ENCODE measurements around the gene AKT1. TPM values are rescaled to one million over a fixed set of nuclear protein-coding genes. Genes with fewer than 3 reads are reported as not detected.

AKT1 gene
- total RNA-seq, 2 experiments from 2014 or later: 110 to 126 TPM

- peaks cover 6% of the 10 kb centered on the region for H3K4me1 Mint-ChIP-seq
- POLR2A ChIA-PET: no interaction called here
- no peak for ATAC-seq
Measured at GRCh38 chr14:104773505-104774452, 21.8 kb downstream of the AKT1 start.

GRCh38 chr14:104772707-104773504, 22.6 kb downstream of the AKT1 start:
- no peak overlapping the region for H3K4me3 Mint-ChIP-seq
- H3K36me3 Mint-ChIP-seq (ENCODE audit: low read depth): peaks cover 41% of the 10 kb centered on the region
- H3K9me3 Mint-ChIP-seq (ENCODE audit: low read depth): no peaks in the 10 kb centered on the region
- CTCF ChIA-PET: no interaction called here
- H3K27ac Mint-ChIP-seq: no peak overlapping the region
- DNase-seq (no peak), ATAC-seq (no peak)
- peaks cover 8% of the 10 kb centered on the region for H3K4me1 Mint-ChIP-seq
- POLR2A ChIA-PET: no interaction called here
- intact Hi-C loops (cut with DNase I, micrococcal nuclease): no loop called here
- no peaks in the 10 kb centered on the region for H3K27me3 Mint-ChIP-seq

More at GRCh38 chr14:104773505-104774452, 21.8 kb downstream of the AKT1 start:
- CTCF ChIA-PET: no interaction called here
- Mint-ChIP-seq H3K4me3 (no peak overlapping the region), H3K9me3 (ENCODE audit: low read depth) (no peaks in the 10 kb centered on the region), H3K36me3 (ENCODE audit: low read depth) (peaks cover 41% of the 10 kb centered on the region), H3K27ac (no peak overlapping the region), H3K27me3 (no peaks in the 10 kb centered on the region)
- intact Hi-C loops (cut with DNase I, micrococcal nuclease): no loop called here
- DNase-seq: no peak

- Mint-ChIP-seq H3K36me3 (ENCODE audit: low read depth) (peaks cover 40% of the 10 kb centered on the region), H3K4me1 (peaks cover 8% of the 10 kb centered on the region), H3K27ac (no peak overlapping the region), H3K4me3 (no peak overlapping the region), H3K27me3 (no peaks in the 10 kb centered on the region), H3K9me3 (ENCODE audit: low read depth) (no peaks in the 10 kb centered on the region)
- no peak for DNase-seq
- ChIA-PET CTCF (no interaction called here), POLR2A (no interaction called here)
- intact Hi-C loops (cut with DNase I, micrococcal nuclease): no loop called here
- no peak for ATAC-seq
Measured at GRCh38 chr14:104771918-104772706, 23.4 kb downstream of the AKT1 start.

GRCh38 chr14:104771374-104771773, 24.2 kb downstream of the AKT1 start:
- Mint-ChIP-seq H3K27ac (no peak overlapping the region), H3K9me3 (ENCODE audit: low read depth) (no peaks in the 10 kb centered on the region), H3K27me3 (no peaks in the 10 kb centered on the region), H3K4me3 (no peak overlapping the region), H3K4me1 (peaks cover 8% of the 10 kb centered on the region), H3K36me3 (ENCODE audit: low read depth) (peaks cover 37% of the 10 kb centered on the region)
- DNase-seq (no peak), ATAC-seq (no peak)
- CTCF ChIA-PET: interaction anchor here (0.7 to 1.8 kb wide), 3 partner anchors 30 to 55 kb away, joined by 3 to 5 read pairs (median 4); partner anchors contain the start of gene ZBTB42
- POLR2A ChIA-PET: interaction anchor here (1.2 to 1.6 kb wide), 2 partner anchors 19 to 55 kb away, joined by 4 to 6 read pairs; partner anchors contain the start of gene SIVA1
- intact Hi-C loops (cut with DNase I, micrococcal nuclease): no loop called here

GRCh38 chr14:104770851-104771272, 24.7 kb downstream of the AKT1 start:
- Mint-ChIP-seq H3K27ac (no peak overlapping the region), H3K4me3 (no peak overlapping the region), H3K27me3 (no peaks in the 10 kb centered on the region), H3K9me3 (ENCODE audit: low read depth) (no peaks in the 10 kb centered on the region), H3K4me1 (peaks cover 8% of the 10 kb centered on the region), H3K36me3 (ENCODE audit: low read depth) (peaks cover 32% of the 10 kb centered on the region)
- DNase-seq: peak; percentile 57
- POLR2A ChIA-PET: interaction anchor here (1.2 to 1.6 kb wide), 2 partner anchors 18 to 55 kb away, joined by 4 to 6 read pairs; partner anchors contain the start of gene SIVA1
- CTCF ChIA-PET: interaction anchor here (0.5 to 1.8 kb wide), 7 partner anchors 18 to 818 kb away, joined by 3 to 6 read pairs (median 4); partner anchors contain the start of genes SIVA1 and ZBTB42
- intact Hi-C loops (cut with DNase I, micrococcal nuclease): no loop called here
- ATAC-seq: no peak

GRCh38 chr14:104770072-104770579, 25.4 kb downstream of the AKT1 start:
- intact Hi-C loops (cut with DNase I, micrococcal nuclease): no loop called here
- no peak for DNase-seq
- CTCF ChIA-PET: interaction anchor here (0.5 to 1.8 kb wide), 7 partner anchors 18 to 817 kb away, joined by 3 to 6 read pairs (median 4); partner anchors contain the start of genes SIVA1 and ZBTB42
- ATAC-seq: no peak
- H3K27ac Mint-ChIP-seq: no peak overlapping the region
- no peak overlapping the region for H3K4me3 Mint-ChIP-seq
- POLR2A ChIA-PET: interaction anchor here (1.2 to 1.6 kb wide), 2 partner anchors 18 to 56 kb away, joined by 4 to 6 read pairs; partner anchors contain the start of gene SIVA1
- H3K36me3 Mint-ChIP-seq (ENCODE audit: low read depth): peaks cover 32% of the 10 kb centered on the region
- no peaks in the 10 kb centered on the region for H3K9me3 Mint-ChIP-seq (ENCODE audit: low read depth)
- H3K27me3 Mint-ChIP-seq: no peaks in the 10 kb centered on the region
- peaks cover 8% of the 10 kb centered on the region for H3K4me1 Mint-ChIP-seq

GRCh38 chr14:104769324-104770071, 26.1 kb downstream of the AKT1 start:
- intact Hi-C loops (cut with DNase I, micrococcal nuclease): loop anchor here in 1 of 2 experiments (2.0 kb wide), 1 partner anchor 25 kb away; the partner anchor contains the start of gene AKT1
- Mint-ChIP-seq H3K4me1 (peaks cover 8% of the 10 kb centered on the region), H3K9me3 (ENCODE audit: low read depth) (no peaks in the 10 kb centered on the region), H3K36me3 (ENCODE audit: low read depth) (peaks cover 32% of the 10 kb centered on the region), H3K27me3 (no peaks in the 10 kb centered on the region), H3K27ac (no peak overlapping the region), H3K4me3 (no peak overlapping the region)
- ATAC-seq: no peak
- CTCF ChIA-PET: interaction anchor here (0.7 to 2.2 kb wide), 14 partner anchors 14 to 258 kb away, joined by 3 to 26 read pairs (median 4); partner anchors contain the start of genes SIVA1 and ZBTB42
- DNase-seq: no peak
- POLR2A ChIA-PET: interaction anchor here (1.1 to 1.6 kb wide), 2 partner anchors 17 kb away, joined by 6 to 8 read pairs; partner anchors contain the start of gene SIVA1

- intact Hi-C loops (cut with DNase I, micrococcal nuclease): loop anchor here (1.0 to 2.0 kb wide), 4 partner anchors 15 to 102 kb away; partner anchors contain the start of genes AKT1 (in 1 of the 2) and SIVA1 (in 1 of the 2)
- Mint-ChIP-seq H3K36me3 (ENCODE audit: low read depth) (peaks cover 30% of the 10 kb centered on the region), H3K9me3 (ENCODE audit: low read depth) (no peaks in the 10 kb centered on the region), H3K4me3 (no peak overlapping the region), H3K27me3 (no peaks in the 10 kb centered on the region), H3K4me1 (peaks cover 8% of the 10 kb centered on the region), H3K27ac (no peak overlapping the region)
- DNase-seq: peak; percentile 96
- peak; percentile 95 for ATAC-seq
- POLR2A ChIA-PET: interaction anchor here (1.1 kb wide), 1 partner anchor 16 kb away, joined by 8 read pairs; the partner anchor contains the start of gene SIVA1
- CTCF ChIA-PET: interaction anchor here (0.6 to 3.5 kb wide), 18 partner anchors 10 to 1084 kb away, joined by 3 to 26 read pairs (median 4); partner anchors contain the start of genes SIVA1 and ZBTB42
Measured at GRCh38 chr14:104768437-104769323, 26.9 kb downstream of the AKT1 start.

GRCh38 chr14:104767634-104767918, 28.0 kb downstream of the AKT1 start:
- no peaks in the 10 kb centered on the region for H3K27me3 Mint-ChIP-seq
- ATAC-seq: no peak
- peaks cover 8% of the 10 kb centered on the region for H3K4me1 Mint-ChIP-seq
- CTCF ChIA-PET: interaction anchor here (2.2 to 3.5 kb wide), 2 partner anchors 14 to 58 kb away, joined by 24 to 26 read pairs; partner anchors contain the start of gene SIVA1
- no peaks in the 10 kb centered on the region for H3K9me3 Mint-ChIP-seq (ENCODE audit: low read depth)
- peaks cover 26% of the 10 kb centered on the region for H3K36me3 Mint-ChIP-seq (ENCODE audit: low read depth)
- H3K4me3 Mint-ChIP-seq: no peak overlapping the region
- POLR2A ChIA-PET: no interaction called here
- H3K27ac Mint-ChIP-seq: no peak overlapping the region
- intact Hi-C loops (cut with DNase I, micrococcal nuclease): no loop called here
- no peak for DNase-seq

Measured in activated CD4-positive, alpha-beta T cell treated with anti-CD3 and anti-CD28 coated beads for 36 hours (primary cell).